ENCODE data around the gene ISLR. TPM values are rescaled to one million over a fixed set of nuclear protein-coding genes. Genes with fewer than 3 reads are reported as not detected.

ISLR gene
- total and polyA plus RNA-seq, 2 of the 4 experiments (the other 2 are of a cell fraction): under 0.01 to 0.79 TPM

DNA sequence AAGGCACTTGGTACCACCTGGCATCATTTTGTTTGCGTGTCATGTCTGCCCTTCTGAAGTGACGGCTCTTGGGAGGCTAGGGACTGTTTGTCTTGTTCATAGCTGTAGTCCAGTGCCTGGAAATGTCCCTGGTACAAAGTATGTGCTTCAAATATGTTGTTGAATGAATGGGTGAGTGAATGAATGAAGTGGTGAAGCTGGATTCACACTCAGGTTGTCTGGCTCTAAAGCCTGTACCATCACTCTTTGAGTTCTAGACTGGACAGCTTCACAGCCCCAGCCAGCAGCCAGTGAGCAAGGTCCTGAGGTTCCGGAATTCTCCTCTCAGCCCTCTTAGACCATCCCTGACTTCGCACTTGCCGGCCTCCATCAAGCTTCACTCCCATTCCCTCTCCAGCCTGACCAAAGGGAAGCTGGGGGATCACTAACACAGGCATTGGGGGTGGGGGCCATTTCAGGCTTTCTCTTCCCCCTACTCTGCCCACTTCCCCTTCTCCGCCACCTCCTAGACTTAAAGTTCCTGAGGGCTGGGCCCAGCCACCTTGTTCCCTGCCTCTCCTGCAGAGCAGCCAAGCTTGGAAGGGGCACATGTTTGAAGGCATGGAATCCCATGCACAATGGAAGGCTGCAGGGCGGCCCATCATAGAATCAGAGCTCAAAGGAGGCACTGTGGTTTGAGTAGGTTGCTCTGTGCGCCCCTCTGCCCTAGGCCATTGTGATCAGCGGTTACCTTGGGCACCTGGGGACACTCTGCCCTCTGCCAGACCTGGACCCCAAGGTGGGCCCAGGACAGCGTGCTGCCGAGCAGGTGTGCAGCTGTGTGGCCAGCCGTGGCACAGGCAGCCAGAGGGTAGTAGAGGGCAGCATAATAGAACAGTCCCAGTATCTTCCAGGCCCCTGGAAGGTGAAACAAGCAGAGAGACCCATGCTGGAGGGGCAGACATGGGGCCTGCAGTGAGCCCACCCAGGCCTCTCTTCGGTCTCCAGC lies 21.4 kb downstream of the ISLR start:
- H3K18ac ChIP-seq (ENCODE audit: low read depth, low read length): no peak overlapping the region
- DNase-seq (no peak), ATAC-seq (ENCODE audit: low read depth) (no peak)
- H3K14ac ChIP-seq (replicated peaks; ENCODE audit: low read depth, low read length): no peak overlapping the region
- H2BK20ac ChIP-seq (ENCODE audit: low read depth, low read length): no peak overlapping the region; the same call in 1 of the 2 replicates
- H2BK15ac ChIP-seq (ENCODE audit: low read depth, low read length): no peak overlapping the region
- H3K9me1 ChIP-seq (ENCODE audit: insufficient read depth, low read length): peaks cover 21% of the 10 kb centered on the region
- peak overlapping the region; percentile 44; the same call in 1 of the 2 replicates for H2AK5ac ChIP-seq (ENCODE audit: low read depth, low read length)
- TF ChIP-seq, protein P1, sequence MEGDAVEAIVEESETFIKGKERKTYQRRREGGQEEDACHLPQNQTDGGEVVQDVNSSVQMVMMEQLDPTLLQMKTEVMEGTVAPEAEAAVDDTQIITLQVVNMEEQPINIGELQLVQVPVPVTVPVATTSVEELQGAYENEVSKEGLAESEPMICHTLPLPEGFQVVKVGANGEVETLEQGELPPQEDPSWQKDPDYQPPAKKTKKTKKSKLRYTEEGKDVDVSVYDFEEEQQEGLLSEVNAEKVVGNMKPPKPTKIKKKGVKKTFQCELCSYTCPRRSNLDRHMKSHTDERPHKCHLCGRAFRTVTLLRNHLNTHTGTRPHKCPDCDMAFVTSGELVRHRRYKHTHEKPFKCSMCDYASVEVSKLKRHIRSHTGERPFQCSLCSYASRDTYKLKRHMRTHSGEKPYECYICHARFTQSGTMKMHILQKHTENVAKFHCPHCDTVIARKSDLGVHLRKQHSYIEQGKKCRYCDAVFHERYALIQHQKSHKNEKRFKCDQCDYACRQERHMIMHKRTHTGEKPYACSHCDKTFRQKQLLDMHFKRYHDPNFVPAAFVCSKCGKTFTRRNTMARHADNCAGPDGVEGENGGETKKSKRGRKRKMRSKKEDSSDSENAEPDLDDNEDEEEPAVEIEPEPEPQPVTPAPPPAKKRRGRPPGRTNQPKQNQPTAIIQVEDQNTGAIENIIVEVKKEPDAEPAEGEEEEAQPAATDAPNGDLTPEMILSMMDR (conservative IDR thresholded peaks at IDR 0.05; ENCODE audit: low read depth, low read length): no peak
- TF ChIP-seq, protein P2, sequence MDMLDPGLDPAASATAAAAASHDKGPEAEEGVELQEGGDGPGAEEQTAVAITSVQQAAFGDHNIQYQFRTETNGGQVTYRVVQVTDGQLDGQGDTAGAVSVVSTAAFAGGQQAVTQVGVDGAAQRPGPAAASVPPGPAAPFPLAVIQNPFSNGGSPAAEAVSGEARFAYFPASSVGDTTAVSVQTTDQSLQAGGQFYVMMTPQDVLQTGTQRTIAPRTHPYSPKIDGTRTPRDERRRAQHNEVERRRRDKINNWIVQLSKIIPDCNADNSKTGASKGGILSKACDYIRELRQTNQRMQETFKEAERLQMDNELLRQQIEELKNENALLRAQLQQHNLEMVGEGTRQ (IDR thresholded peaks at IDR 0.05; ENCODE audit: low read depth, low read length): no peak
- TF ChIP-seq FOS (IDR thresholded peaks at IDR 0.05; ENCODE audit: low read depth, low read length) (no peak), BHLHE40 (IDR thresholded peaks at IDR 0.05; ENCODE audit: low read depth, low read length) (no peak), MXI1 (IDR thresholded peaks at IDR 0.05; ENCODE audit: borderline replicate concordance, low read depth, low read length) (no peak), RAD21 (IDR thresholded peaks at IDR 0.05; ENCODE audit: low read length) (no peak), CEBPB (IDR thresholded peaks at IDR 0.05; ENCODE audit: low read depth, low read length) (no peak), NFE2L2 (IDR thresholded peaks at IDR 0.05; ENCODE audit: low read depth, low read length) (no peak)
- TF ChIP-seq, protein P3, sequence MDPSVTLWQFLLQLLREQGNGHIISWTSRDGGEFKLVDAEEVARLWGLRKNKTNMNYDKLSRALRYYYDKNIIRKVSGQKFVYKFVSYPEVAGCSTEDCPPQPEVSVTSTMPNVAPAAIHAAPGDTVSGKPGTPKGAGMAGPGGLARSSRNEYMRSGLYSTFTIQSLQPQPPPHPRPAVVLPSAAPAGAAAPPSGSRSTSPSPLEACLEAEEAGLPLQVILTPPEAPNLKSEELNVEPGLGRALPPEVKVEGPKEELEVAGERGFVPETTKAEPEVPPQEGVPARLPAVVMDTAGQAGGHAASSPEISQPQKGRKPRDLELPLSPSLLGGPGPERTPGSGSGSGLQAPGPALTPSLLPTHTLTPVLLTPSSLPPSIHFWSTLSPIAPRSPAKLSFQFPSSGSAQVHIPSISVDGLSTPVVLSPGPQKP (IDR thresholded peaks at IDR 0.05; ENCODE audit: borderline replicate concordance, low read depth, low read length): no peak
- H3K56ac ChIP-seq (ENCODE audit: extremely low read depth, insufficient read depth, low read length): no peak overlapping the region
- H3K4me2 ChIP-seq (ENCODE audit: low read depth, low read length): no peak overlapping the region
- H4K5ac ChIP-seq (ENCODE audit: low read depth, low read length): no peak overlapping the region
- intact Hi-C loops (cut with micrococcal nuclease): no loop called here
- H4K8ac ChIP-seq (ENCODE audit: low read depth in 2 of 2, low read length in 2 of 2): no peak overlapping the region
- H2BK120ac ChIP-seq (ENCODE audit: low read depth, low read length): no peak overlapping the region
- H3K9me3 ChIP-seq (ENCODE audit: control insufficient read depth, insufficient read depth, low read length): no peaks in the 10 kb centered on the region
- H3K79me1 ChIP-seq (ENCODE audit: low read depth in 1 of 2, low read length in 2 of 2): no peaks in the 10 kb centered on the region
- ChIA-PET CTCF (no interaction called here), POLR2A (ENCODE audit: unreplicated experiment) (no interaction called here)
- H3K9ac ChIP-seq (ENCODE audit: low read depth, low read length): no peak overlapping the region
- H4K91ac ChIP-seq (ENCODE audit: insufficient read depth, low read depth, low read length): peak overlapping the region; percentile 47
- H3K27ac ChIP-seq (ENCODE audit: insufficient read depth, low read length): no peak overlapping the region
- no peaks in the 10 kb centered on the region; the same call in 1 of the 2 replicates for H3K27me3 ChIP-seq (ENCODE audit: control insufficient read depth, insufficient read depth, low read length)
- no peak overlapping the region for H3K4me3 ChIP-seq (ENCODE audit: insufficient read depth, low read depth, low read length)
- in situ Hi-C loops (cut with MboI; ENCODE audit: low sequenced_read_pairs): no loop called here
- no TSS peak for BruUV-seq (replicated peaks)
- H3K4me1 ChIP-seq (ENCODE audit: control insufficient read depth, insufficient read depth, low read length): peaks cover 13% of the 10 kb centered on the region
- no peak overlapping the region for H2AK9ac ChIP-seq (replicated peaks; ENCODE audit: low read depth, low read length, poor library complexity)
- peaks cover 8% of the 10 kb centered on the region; the same call in 1 of the 2 replicates for H4K20me1 ChIP-seq (ENCODE audit: insufficient read depth, low read length)
- dilution Hi-C loops (cut with HindIII; ENCODE audit: low sequenced_read_pairs, unreplicated experiment): no loop called here
- H2AFZ ChIP-seq (replicated peaks; ENCODE audit: low read length, poor library complexity): peak overlapping the region; percentile 36
- H3K36me3 ChIP-seq (ENCODE audit: control insufficient read depth, insufficient read depth, low read length): no peaks in the 10 kb centered on the region
- no peak overlapping the region for H2BK5ac ChIP-seq (ENCODE audit: low read depth, low read length, poor library complexity, severe bottlenecking)
- no peak overlapping the region for H3K23ac ChIP-seq (ENCODE audit: low read depth, low read length)
- WGBS, 2 experiments (ENCODE audit: extremely low coverage in 2 of 2, insufficient read length in 1 of 2): 96% methylated on average over 5 of the region's 13 CpGs; no CpG with 5 or more reads in 1 of the 2 experiments
- peak overlapping the region; percentile 57; the same call in 1 of the 2 replicates for H3K4ac ChIP-seq (ENCODE audit: low read depth, low read length)
